ENCODE measurements around the gene HOXB6.

The HOXB6 gene

DNA sequence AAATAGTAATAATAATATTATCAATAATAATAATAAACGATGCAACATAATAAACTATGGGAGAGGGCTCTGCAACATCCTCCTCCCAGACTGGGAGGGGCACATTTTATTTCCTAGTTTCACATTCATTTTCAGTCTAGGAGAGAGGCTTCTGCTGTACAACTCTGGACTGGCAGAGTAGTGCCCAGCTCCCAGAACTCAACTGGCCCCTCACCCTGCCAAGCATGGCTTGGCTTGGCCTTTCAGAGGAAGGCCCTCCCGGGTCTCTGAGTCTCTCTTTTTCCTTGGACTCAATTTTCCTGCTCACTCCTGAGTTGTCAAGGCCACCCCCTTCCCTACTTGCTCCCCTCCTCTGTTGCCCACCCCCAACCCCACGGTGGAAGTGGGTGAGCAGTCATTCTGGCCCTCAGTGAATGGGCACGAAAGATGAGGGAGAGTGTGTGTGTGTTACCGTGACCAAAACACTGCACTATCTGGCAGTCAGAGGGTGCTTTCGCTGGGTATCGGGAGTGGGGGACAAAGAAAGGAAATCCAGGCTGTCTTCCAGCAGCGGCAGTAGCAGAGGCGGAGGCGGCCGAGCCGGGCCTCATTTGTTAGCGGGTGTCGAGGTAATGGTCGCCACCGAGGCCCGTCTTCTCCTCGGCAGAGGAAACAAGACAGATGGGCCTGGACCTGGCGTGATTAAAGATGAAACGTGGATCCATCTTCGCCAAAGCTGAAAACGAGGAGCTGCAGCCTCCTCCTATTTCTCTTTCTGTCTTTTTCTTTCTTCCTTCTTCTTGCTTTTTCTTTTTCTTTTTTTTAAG is 28.9 kb downstream of the HOXB6 start:
- Histone ChIP-seq H3K14ac (ENCODE audit: low read length) (no peak overlapping the region), H2AK5ac (ENCODE audit: low read depth, low read length) (no peak overlapping the region), H3K27ac (replicated peaks; ENCODE audit: low read length) (no peak overlapping the region), H3K9me3 (replicated peaks in 1 of 2; ENCODE audit: control insufficient read depth in 2 of 2, insufficient read depth in 1 of 2, low read depth in 1 of 2, low read length in 2 of 2) (peaks cover 0 to 4% of the 10 kb centered on the region in 2 donors), H2BK15ac (ENCODE audit: low read length) (no peak overlapping the region), H3K4me2 (ENCODE audit: insufficient read depth, low read length, poor library complexity, severe bottlenecking) (no peak overlapping the region), H3K4me1 (ENCODE audit: control insufficient read depth in 2 of 2, insufficient read depth in 1 of 2, low read depth in 1 of 2, low read length in 2 of 2) (no peaks in the 10 kb centered on the region), H3K23ac (ENCODE audit: low read depth, low read length, poor library complexity) (no peak overlapping the region), H2AFZ (ENCODE audit: low read length) (no peak overlapping the region), H2BK12ac (ENCODE audit: low read length) (no peak overlapping the region), H3K4me3 (ENCODE audit: low read length in 2 of 2) (no peak overlapping the region), H2BK5ac (ENCODE audit: low read length) (no peak overlapping the region), H3K9ac (ENCODE audit: low read depth, low read length, poor library complexity) (no peak overlapping the region), H3K27me3 (ENCODE audit: control insufficient read depth in 3 of 3, insufficient read depth in 3 of 3, low read depth in 1 of 3, low read length in 3 of 3) (peaks cover 77 to 98% (median 97%) of the 10 kb centered on the region in 3 experiments), H3K79me1 (ENCODE audit: low read depth, low read length) (no peaks in the 10 kb centered on the region), H3K4ac (ENCODE audit: low read length) (no peak overlapping the region), H3K36me3 (replicated peaks in 1 of 2; ENCODE audit: control insufficient read depth in 2 of 2, insufficient read depth in 2 of 2, low read length in 2 of 2) (no peaks in the 10 kb centered on the region), H2BK120ac (ENCODE audit: low read depth, low read length) (no peak overlapping the region), H3K18ac (ENCODE audit: low read length) (no peak overlapping the region), H4K8ac (ENCODE audit: low read depth, low read length) (no peak overlapping the region), H4K91ac (ENCODE audit: low read depth, low read length, poor library complexity) (no peak overlapping the region)
- no peak for DNase-seq (ENCODE audit: low spot score)
- WGBS, 2 donors (ENCODE audit: extremely low coverage in 2 of 2, insufficient read length in 2 of 2, insufficient replicate concordance in 1 of 2): no CpG with 5 or more reads among the region's 22 CpGs

DNA sequence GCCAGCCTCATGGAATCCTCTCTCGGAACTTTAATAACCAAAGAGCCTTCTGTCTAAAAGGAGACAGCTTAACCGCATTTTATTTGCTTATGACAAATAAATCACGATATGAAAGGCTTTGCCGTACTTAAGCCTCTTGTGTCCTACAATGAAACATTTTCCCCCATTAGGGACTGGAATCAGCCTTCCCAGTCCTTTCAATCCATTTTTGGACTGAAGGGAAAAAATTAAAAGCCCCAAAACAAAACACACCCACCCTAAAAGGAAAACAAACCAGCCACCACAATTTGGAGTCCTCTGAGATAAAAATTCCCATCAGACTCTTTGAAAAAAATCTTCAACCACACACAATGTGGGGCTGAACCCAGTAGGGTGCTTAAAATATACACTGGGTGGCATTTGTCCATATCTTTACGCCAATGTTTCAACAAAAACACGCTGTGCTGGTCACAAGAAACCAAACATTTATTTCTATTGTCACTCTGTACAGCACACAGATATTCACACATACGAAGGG is 29.7 kb downstream of the HOXB6 start:
- no peak for DNase-seq (ENCODE audit: low spot score)
- Histone ChIP-seq H2AFZ (ENCODE audit: low read length) (no peak overlapping the region), H3K4me3 (ENCODE audit: low read length in 2 of 2) (no peak overlapping the region), H3K9ac (ENCODE audit: low read depth, low read length, poor library complexity) (no peak overlapping the region), H3K79me1 (ENCODE audit: low read depth, low read length) (no peaks in the 10 kb centered on the region), H4K91ac (ENCODE audit: low read depth, low read length, poor library complexity) (no peak overlapping the region), H2BK5ac (ENCODE audit: low read length) (no peak overlapping the region), H2BK15ac (ENCODE audit: low read length) (no peak overlapping the region), H4K8ac (ENCODE audit: low read depth, low read length) (no peak overlapping the region), H3K4me1 (ENCODE audit: control insufficient read depth in 2 of 2, insufficient read depth in 1 of 2, low read depth in 1 of 2, low read length in 2 of 2) (no peaks in the 10 kb centered on the region), H3K18ac (ENCODE audit: low read length) (no peak overlapping the region), H3K4me2 (ENCODE audit: insufficient read depth, low read length, poor library complexity, severe bottlenecking) (no peak overlapping the region), H3K27me3 (ENCODE audit: control insufficient read depth in 3 of 3, insufficient read depth in 3 of 3, low read depth in 1 of 3, low read length in 3 of 3) (peaks cover 72 to 98% (median 97%) of the 10 kb centered on the region in 3 experiments), H2BK120ac (ENCODE audit: low read depth, low read length) (no peak overlapping the region), H2AK5ac (ENCODE audit: low read depth, low read length) (no peak overlapping the region), H3K36me3 (replicated peaks in 1 of 2; ENCODE audit: control insufficient read depth in 2 of 2, insufficient read depth in 2 of 2, low read length in 2 of 2) (no peaks in the 10 kb centered on the region), H3K27ac (replicated peaks; ENCODE audit: low read length) (no peak overlapping the region), H3K4ac (ENCODE audit: low read length) (no peak overlapping the region), H3K9me3 (replicated peaks in 1 of 2; ENCODE audit: control insufficient read depth in 2 of 2, insufficient read depth in 1 of 2, low read depth in 1 of 2, low read length in 2 of 2) (peaks cover 0 to 4% of the 10 kb centered on the region in 2 donors), H3K23ac (ENCODE audit: low read depth, low read length, poor library complexity) (no peak overlapping the region), H3K14ac (ENCODE audit: low read length) (no peak overlapping the region), H2BK12ac (ENCODE audit: low read length) (no peak overlapping the region)
- no CpG with 5 or more reads among the region's 7 CpGs for WGBS, 2 donors (ENCODE audit: extremely low coverage in 2 of 2, insufficient read length in 2 of 2, insufficient replicate concordance in 1 of 2)

DNA sequence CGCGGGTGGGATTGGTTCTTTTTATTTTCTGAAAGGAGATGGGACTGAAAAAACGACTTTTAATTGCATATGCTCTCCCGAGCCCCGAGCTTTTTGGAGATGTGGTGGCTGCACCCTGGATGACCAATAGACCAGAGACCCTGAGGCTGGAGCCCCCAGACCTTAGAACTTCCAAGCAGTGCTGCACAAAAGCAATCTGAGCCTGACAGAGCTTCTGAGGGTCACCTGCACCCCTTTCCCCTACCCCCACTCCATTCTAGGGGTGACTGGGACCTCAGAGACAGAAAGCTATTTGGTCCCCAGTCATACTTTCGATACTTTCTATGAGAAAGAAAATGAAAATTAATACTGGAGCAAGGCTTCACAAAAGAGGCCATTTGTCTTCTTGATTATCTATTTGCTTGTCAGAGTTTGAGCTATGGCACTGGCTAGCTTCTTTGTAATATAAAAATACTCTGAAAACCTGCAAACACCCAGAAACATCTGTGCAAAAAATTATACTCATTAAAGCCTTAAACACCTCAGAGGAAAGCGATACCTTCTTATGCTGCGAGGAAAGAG is 30.2 kb downstream of the HOXB6 start:
- DNase-seq (ENCODE audit: low spot score): no peak
- Histone ChIP-seq H3K27ac (replicated peaks; ENCODE audit: low read length) (no peak overlapping the region), H3K9me3 (replicated peaks in 1 of 2; ENCODE audit: control insufficient read depth in 2 of 2, insufficient read depth in 1 of 2, low read depth in 1 of 2, low read length in 2 of 2) (peaks cover 0 to 4% of the 10 kb centered on the region in 2 donors), H2BK5ac (ENCODE audit: low read length) (no peak overlapping the region), H3K4me1 (ENCODE audit: control insufficient read depth in 2 of 2, insufficient read depth in 1 of 2, low read depth in 1 of 2, low read length in 2 of 2) (no peaks in the 10 kb centered on the region), H3K4ac (ENCODE audit: low read length) (no peak overlapping the region), H2BK15ac (ENCODE audit: low read length) (no peak overlapping the region), H3K79me1 (ENCODE audit: low read depth, low read length) (no peaks in the 10 kb centered on the region), H2BK120ac (ENCODE audit: low read depth, low read length) (no peak overlapping the region), H2BK12ac (ENCODE audit: low read length) (no peak overlapping the region), H4K8ac (ENCODE audit: low read depth, low read length) (no peak overlapping the region), H4K91ac (ENCODE audit: low read depth, low read length, poor library complexity) (no peak overlapping the region), H3K9ac (ENCODE audit: low read depth, low read length, poor library complexity) (no peak overlapping the region), H3K4me3 (ENCODE audit: low read length in 2 of 2) (no peak overlapping the region), H3K27me3 (ENCODE audit: control insufficient read depth in 3 of 3, insufficient read depth in 3 of 3, low read depth in 1 of 3, low read length in 3 of 3) (peaks cover 71 to 99% (median 97%) of the 10 kb centered on the region in 3 experiments), H2AK5ac (ENCODE audit: low read depth, low read length) (no peak overlapping the region), H3K4me2 (ENCODE audit: insufficient read depth, low read length, poor library complexity, severe bottlenecking) (no peak overlapping the region), H3K14ac (ENCODE audit: low read length) (no peak overlapping the region), H3K23ac (ENCODE audit: low read depth, low read length, poor library complexity) (no peak overlapping the region), H3K18ac (ENCODE audit: low read length) (no peak overlapping the region), H3K36me3 (replicated peaks in 1 of 2; ENCODE audit: control insufficient read depth in 2 of 2, insufficient read depth in 2 of 2, low read length in 2 of 2) (no peaks in the 10 kb centered on the region), H2AFZ (ENCODE audit: low read length) (no peak overlapping the region)
- no CpG with 5 or more reads among the region's 8 CpGs for WGBS, 2 donors (ENCODE audit: extremely low coverage in 2 of 2, insufficient read length in 2 of 2, insufficient replicate concordance in 1 of 2)

DNA sequence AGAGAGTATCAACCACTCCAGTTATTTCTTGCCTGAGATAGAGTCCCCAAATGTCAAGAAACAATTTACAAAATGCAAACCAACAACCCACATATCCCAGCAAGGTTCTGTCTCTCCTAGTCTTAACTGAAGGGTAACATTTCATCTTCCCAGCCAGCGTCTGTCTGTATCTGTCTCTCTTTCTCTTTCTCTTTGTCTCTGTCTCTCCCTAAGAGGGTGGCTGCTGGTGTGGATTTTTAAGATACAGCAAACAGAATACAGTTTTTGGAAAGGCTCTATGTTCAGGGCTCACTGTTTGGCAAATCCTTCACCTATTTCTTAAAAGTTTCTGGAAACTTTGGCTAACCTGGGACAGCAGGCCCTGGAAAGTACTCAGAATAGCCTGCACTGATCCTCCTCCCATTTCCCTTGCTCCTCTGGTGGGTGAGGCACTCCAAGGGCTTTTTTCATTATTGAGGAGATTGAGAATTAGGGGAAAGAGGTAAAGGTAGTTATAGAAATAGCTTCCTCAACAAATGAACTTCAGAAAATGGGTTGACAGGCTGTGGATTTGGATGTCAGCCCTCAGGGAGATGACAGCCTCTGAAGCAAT is 32.9 kb downstream of the HOXB6 start:
- Histone ChIP-seq H4K91ac (ENCODE audit: low read depth, low read length, poor library complexity) (no peak overlapping the region), H3K18ac (ENCODE audit: low read length) (no peak overlapping the region), H3K14ac (ENCODE audit: low read length) (no peak overlapping the region), H2BK5ac (ENCODE audit: low read length) (no peak overlapping the region), H3K4me3 (ENCODE audit: low read length in 2 of 2) (no peak overlapping the region), H2BK15ac (ENCODE audit: low read length) (no peak overlapping the region), H2BK12ac (ENCODE audit: low read length) (no peak overlapping the region), H3K4me1 (ENCODE audit: control insufficient read depth in 2 of 2, insufficient read depth in 1 of 2, low read depth in 1 of 2, low read length in 2 of 2) (no peaks in the 10 kb centered on the region), H2BK120ac (ENCODE audit: low read depth, low read length) (no peak overlapping the region), H3K4ac (ENCODE audit: low read length) (no peak overlapping the region), H3K36me3 (replicated peaks in 1 of 2; ENCODE audit: control insufficient read depth in 2 of 2, insufficient read depth in 2 of 2, low read length in 2 of 2) (no peaks in the 10 kb centered on the region), H4K8ac (ENCODE audit: low read depth, low read length) (no peak overlapping the region), H3K23ac (ENCODE audit: low read depth, low read length, poor library complexity) (no peak overlapping the region), H3K27ac (replicated peaks; ENCODE audit: low read length) (no peak overlapping the region), H3K9me3 (replicated peaks in 1 of 2; ENCODE audit: control insufficient read depth in 2 of 2, insufficient read depth in 1 of 2, low read depth in 1 of 2, low read length in 2 of 2) (peaks cover 0 to 4% of the 10 kb centered on the region in 2 donors), H3K9ac (ENCODE audit: low read depth, low read length, poor library complexity) (no peak overlapping the region), H2AK5ac (ENCODE audit: low read depth, low read length) (no peak overlapping the region), H3K4me2 (ENCODE audit: insufficient read depth, low read length, poor library complexity, severe bottlenecking) (no peak overlapping the region), H3K27me3 (ENCODE audit: control insufficient read depth in 3 of 3, insufficient read depth in 3 of 3, low read depth in 1 of 3, low read length in 3 of 3) (peaks cover 59 to 99% (median 99%) of the 10 kb centered on the region in 3 experiments), H2AFZ (ENCODE audit: low read length) (no peak overlapping the region), H3K79me1 (ENCODE audit: low read depth, low read length) (no peaks in the 10 kb centered on the region)
- no CpG with 5 or more reads among the region's 1 CpG for WGBS, 2 donors (ENCODE audit: extremely low coverage in 2 of 2, insufficient read length in 2 of 2, insufficient replicate concordance in 1 of 2)
- no peak for DNase-seq (ENCODE audit: low spot score)

Data from neuronal stem cell (in vitro differentiated cells).